ENCODE measurements around the gene FAT1. TPM values are rescaled to one million over a fixed set of nuclear protein-coding genes. Genes with fewer than 3 reads are reported as not detected.

The FAT1 gene
- total and polyA plus RNA-seq, 2 donors (not counting 3 experiments of a cell fraction or from before 2014, with no cell fraction given), result 9.2 to 9.8 TPM

DNA sequence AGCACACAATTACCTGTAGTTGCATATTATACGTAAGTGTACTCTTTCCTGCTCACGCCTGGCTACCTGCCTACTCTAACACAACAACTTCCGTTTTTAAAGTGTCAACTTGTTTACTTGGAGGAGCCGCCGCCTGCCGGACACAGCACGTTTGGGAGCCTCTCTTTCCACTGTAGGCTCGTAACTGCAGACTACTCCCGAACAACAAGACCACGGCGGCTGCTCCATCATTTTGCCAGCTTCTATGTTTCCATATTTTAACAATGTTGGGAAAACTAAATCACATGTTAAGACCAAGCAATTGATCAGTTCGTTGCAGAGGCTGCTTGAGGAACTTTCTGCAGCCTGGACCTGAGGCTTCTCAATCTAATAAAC is 169.1 kb downstream of the FAT1 start:
- Histone ChIP-seq H3K27ac (ENCODE audit: insufficient read depth, low read depth, low read length) (no peak overlapping the region), H3K9me3 (replicated peaks; ENCODE audit: control insufficient read depth, insufficient read depth, low read length) (no peaks in the 10 kb centered on the region), H3K27me3 (ENCODE audit: control insufficient read depth in 2 of 2, insufficient read depth in 2 of 2, low read length in 2 of 2) (no peaks in the 10 kb centered on the region), H4K20me1 (replicated peaks; ENCODE audit: control insufficient read depth, extremely low read depth, insufficient read depth, low read length) (no peaks in the 10 kb centered on the region), H3K4me3 (replicated peaks in 1 of 3; ENCODE audit: insufficient read depth in 1 of 3, low read depth in 1 of 3, low read length in 3 of 3) (no peak overlapping the region), H3K79me2 (ENCODE audit: control insufficient read depth, insufficient read depth, low read length) (no peaks in the 10 kb centered on the region), H2AFZ (ENCODE audit: low read depth, low read length) (no peak overlapping the region), H3K36me3 (ENCODE audit: control insufficient read depth in 2 of 2, extremely low read depth in 1 of 2, insufficient read depth in 2 of 2, low read length in 2 of 2) (no peaks in the 10 kb centered on the region), H3K4me1 (ENCODE audit: control insufficient read depth, extremely low read depth, insufficient read depth, low read length) (no peaks in the 10 kb centered on the region), H3K4me2 (ENCODE audit: insufficient read depth, low read length) (no peak overlapping the region), H3K9ac (replicated peaks; ENCODE audit: extremely low read depth, insufficient read depth, low read length) (no peak overlapping the region), H3K9me1 (replicated peaks; ENCODE audit: control insufficient read depth, extremely low read depth, insufficient read depth, low read length) (no peaks in the 10 kb centered on the region)
- CTCF ChIA-PET, result no interaction called here
- intact Hi-C loops (cut with micrococcal nuclease) (no loop called here), dilution Hi-C loops (cut with MboI; ENCODE audit: extremely low pct_ligation_motif_present, low sequenced_read_pairs) (no loop called here)
- POLR2A ChIA-PET, result no interaction called here
- DNase-seq (ENCODE audit: low read depth, low spot score) (no peak), FAIRE-seq (no peak)
- TF ChIP-seq POLR2A (IDR thresholded peaks at IDR 0.05; ENCODE audit: low read depth, low read length), result no peak
- no peak for TF ChIP-seq MYC (IDR thresholded peaks at IDR 0.05; ENCODE audit: low read depth, low read length)
- no peak for TF ChIP-seq EZH2 (IDR thresholded peaks at IDR 0.05; ENCODE audit: borderline replicate concordance, low read depth, low read length, severe bottlenecking)
- no TSS peak for BruUV-seq (replicated peaks)

DNA sequence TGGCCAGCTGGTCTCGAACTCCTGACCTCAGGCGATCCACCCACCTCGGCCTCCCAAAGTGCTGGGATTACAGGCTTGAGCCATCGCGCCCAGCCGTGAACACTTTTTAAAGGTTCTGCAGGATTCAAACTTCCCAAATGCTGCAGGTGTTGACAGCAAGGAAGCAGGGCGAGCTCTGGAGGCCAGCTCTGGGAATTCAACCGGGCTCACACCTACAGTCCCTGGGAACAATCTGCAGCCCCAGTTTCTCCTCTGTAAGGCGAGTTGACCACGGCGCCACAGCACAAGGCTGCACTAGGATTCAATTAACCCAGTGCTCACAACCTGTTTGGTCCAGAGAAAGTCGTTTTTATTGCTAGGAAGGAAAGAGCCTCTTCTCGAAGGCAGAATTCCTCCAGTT is 169.9 kb downstream of the FAT1 start:
- intact Hi-C loops (cut with micrococcal nuclease), result no loop called here

More for the DNA sequence above, 169.9 kb downstream of the FAT1 start:
- ChIA-PET CTCF (no interaction called here), POLR2A (no interaction called here)
- Histone ChIP-seq H3K36me3 (ENCODE audit: control insufficient read depth in 2 of 2, extremely low read depth in 1 of 2, insufficient read depth in 2 of 2, low read length in 2 of 2) (no peaks in the 10 kb centered on the region), H3K9me1 (replicated peaks; ENCODE audit: control insufficient read depth, extremely low read depth, insufficient read depth, low read length) (no peaks in the 10 kb centered on the region), H3K4me3 (replicated peaks in 1 of 3; ENCODE audit: insufficient read depth in 1 of 3, low read depth in 1 of 3, low read length in 3 of 3) (no peak overlapping the region), H3K9ac (replicated peaks; ENCODE audit: extremely low read depth, insufficient read depth, low read length) (no peak overlapping the region), H3K9me3 (replicated peaks; ENCODE audit: control insufficient read depth, insufficient read depth, low read length) (no peaks in the 10 kb centered on the region), H3K27ac (ENCODE audit: insufficient read depth, low read depth, low read length) (no peak overlapping the region), H3K27me3 (ENCODE audit: control insufficient read depth in 2 of 2, insufficient read depth in 2 of 2, low read length in 2 of 2) (no peaks in the 10 kb centered on the region), H3K4me1 (ENCODE audit: control insufficient read depth, extremely low read depth, insufficient read depth, low read length) (no peaks in the 10 kb centered on the region), H4K20me1 (replicated peaks; ENCODE audit: control insufficient read depth, extremely low read depth, insufficient read depth, low read length) (no peaks in the 10 kb centered on the region), H3K4me2 (ENCODE audit: insufficient read depth, low read length) (no peak overlapping the region), H2AFZ (ENCODE audit: low read depth, low read length) (no peak overlapping the region), H3K79me2 (ENCODE audit: control insufficient read depth, insufficient read depth, low read length) (no peaks in the 10 kb centered on the region)
- DNase-seq (ENCODE audit: low read depth, low spot score) (no peak), FAIRE-seq (no peak)
- dilution Hi-C loops (cut with MboI; ENCODE audit: extremely low pct_ligation_motif_present, low sequenced_read_pairs), result no loop called here
- BruUV-seq (replicated peaks), result no TSS peak
- no peak for TF ChIP-seq POLR2AphosphoS5 (IDR thresholded peaks at IDR 0.05; ENCODE audit: insufficient read depth, low read depth, low read length)
- no peak for TF ChIP-seq EZH2 (IDR thresholded peaks at IDR 0.05; ENCODE audit: borderline replicate concordance, low read depth, low read length, severe bottlenecking)
- TF ChIP-seq JUN (IDR thresholded peaks at IDR 0.05; ENCODE audit: borderline replicate concordance, insufficient read depth, insufficient read length, low read depth), result no peak
- no peak for TF ChIP-seq POLR2A (IDR thresholded peaks at IDR 0.05; ENCODE audit: low read depth, low read length)
- no peak for TF ChIP-seq FOS (IDR thresholded peaks at IDR 0.05; ENCODE audit: borderline replicate concordance, insufficient read depth, low read length)
- TF ChIP-seq MYC (IDR thresholded peaks at IDR 0.05; ENCODE audit: low read depth, low read length), result no peak
- TF ChIP-seq, protein P1, sequence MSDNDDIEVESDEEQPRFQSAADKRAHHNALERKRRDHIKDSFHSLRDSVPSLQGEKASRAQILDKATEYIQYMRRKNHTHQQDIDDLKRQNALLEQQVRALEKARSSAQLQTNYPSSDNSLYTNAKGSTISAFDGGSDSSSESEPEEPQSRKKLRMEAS (IDR thresholded peaks at IDR 0.05; ENCODE audit: insufficient read depth, insufficient read length), result no peak
- TF ChIP-seq, protein P2, sequence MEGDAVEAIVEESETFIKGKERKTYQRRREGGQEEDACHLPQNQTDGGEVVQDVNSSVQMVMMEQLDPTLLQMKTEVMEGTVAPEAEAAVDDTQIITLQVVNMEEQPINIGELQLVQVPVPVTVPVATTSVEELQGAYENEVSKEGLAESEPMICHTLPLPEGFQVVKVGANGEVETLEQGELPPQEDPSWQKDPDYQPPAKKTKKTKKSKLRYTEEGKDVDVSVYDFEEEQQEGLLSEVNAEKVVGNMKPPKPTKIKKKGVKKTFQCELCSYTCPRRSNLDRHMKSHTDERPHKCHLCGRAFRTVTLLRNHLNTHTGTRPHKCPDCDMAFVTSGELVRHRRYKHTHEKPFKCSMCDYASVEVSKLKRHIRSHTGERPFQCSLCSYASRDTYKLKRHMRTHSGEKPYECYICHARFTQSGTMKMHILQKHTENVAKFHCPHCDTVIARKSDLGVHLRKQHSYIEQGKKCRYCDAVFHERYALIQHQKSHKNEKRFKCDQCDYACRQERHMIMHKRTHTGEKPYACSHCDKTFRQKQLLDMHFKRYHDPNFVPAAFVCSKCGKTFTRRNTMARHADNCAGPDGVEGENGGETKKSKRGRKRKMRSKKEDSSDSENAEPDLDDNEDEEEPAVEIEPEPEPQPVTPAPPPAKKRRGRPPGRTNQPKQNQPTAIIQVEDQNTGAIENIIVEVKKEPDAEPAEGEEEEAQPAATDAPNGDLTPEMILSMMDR (IDR thresholded peaks at IDR 0.05; ENCODE audit: extremely low read depth in 1 of 2, insufficient read depth in 1 of 2, low read depth in 1 of 2, low read length in 2 of 2), result no peak
- no peak for TF ChIP-seq GATA2 (IDR thresholded peaks at IDR 0.05; ENCODE audit: insufficient read depth, insufficient read length, low read depth, low read length)
